IPS-NIHi7 (cell line): ENCODE results near the gene ALKAL2.
"Not testable (repeated sequence)": the region's sequence is repeated elsewhere in the genome, so short reads cannot be mapped to it uniquely, and the experiment has no call there.

Source experiments
- DNase-seq: peaks from one replicate; pipeline ENCODE4 v3.0.0; 2012; ENCODE audit warnings: mixed read lengths; ENCODE audit errors: extremely low spot score

Gene ALKAL2

GRCh38 chr2:287911-288757, at the start of gene ALKAL2:
TSS of gene ALKAL2 (minus strand) at chr2:288091. CDS start at chr2:287835, 256 bp downstream.
- DNase-seq = peak; percentile 29

- DNase-seq = not testable (repeated sequence)
Observed at GRCh38 chr2:336949-337348, 49.1 kb upstream of the ALKAL2 start.

- DNase-seq = no peak
Observed at GRCh38 chr2:336360-336759, 48.5 kb upstream of the ALKAL2 start.

GRCh38 chr2:332592-332991, 44.7 kb upstream of the ALKAL2 start:
- no peak for DNase-seq

GRCh38 chr2:328761-329160, 40.9 kb upstream of the ALKAL2 start:
- no peak for DNase-seq

GRCh38 chr2:323035-323434, 35.1 kb upstream of the ALKAL2 start:
- DNase-seq = no peak

GRCh38 chr2:322326-322725, 34.4 kb upstream of the ALKAL2 start:
- no peak for DNase-seq

- no peak for DNase-seq
Observed at GRCh38 chr2:320561-320960, 32.7 kb upstream of the ALKAL2 start.

GRCh38 chr2:319059-319600, 31.2 kb upstream of the ALKAL2 start:
- no peak for DNase-seq

GRCh38 chr2:317501-318424, 29.9 kb upstream of the ALKAL2 start:
- peak; percentile 26 for DNase-seq

GRCh38 chr2:316381-316780, 28.5 kb upstream of the ALKAL2 start:
- DNase-seq = no peak

GRCh38 chr2:315925-316324, 28.0 kb upstream of the ALKAL2 start:
- DNase-seq = not testable (repeated sequence)

- no peak for DNase-seq
Observed at GRCh38 chr2:314561-315336, 26.9 kb upstream of the ALKAL2 start.

- DNase-seq = no peak
Observed at GRCh38 chr2:313991-314390, 26.1 kb upstream of the ALKAL2 start.

- DNase-seq = no peak
Observed at GRCh38 chr2:310994-311393, 23.1 kb upstream of the ALKAL2 start.

GRCh38 chr2:309954-310510, 22.1 kb upstream of the ALKAL2 start:
- no peak for DNase-seq

GRCh38 chr2:309148-309953, 21.5 kb upstream of the ALKAL2 start:
- peak; percentile 76 for DNase-seq

GRCh38 chr2:305366-305765, 17.5 kb upstream of the ALKAL2 start:
- DNase-seq = no peak

- DNase-seq = no peak
Observed at GRCh38 chr2:296354-296753, 8.5 kb upstream of the ALKAL2 start.

- no peak for DNase-seq
Observed at GRCh38 chr2:295090-295489, 7.2 kb upstream of the ALKAL2 start.
